Fibroblast of lung (primary cell): ENCODE results near the gene COL19A1. TPM values are rescaled to one million over a fixed set of nuclear protein-coding genes. Genes with fewer than 3 reads are reported as not detected.

Source experiments
- DNase-seq, 2 donors: peaks; one replicate each; pipeline versions ENCODE4 v3.0.0 to v3.0.0-alpha.2; 2010; ENCODE audit warnings: low read depth in 2 of 2
- H2AFZ ChIP-seq: 2 replicates; pipeline ENCODE4 v1.5.1; 2012; ENCODE audit warnings: low read length, control low read depth, inconsistent platforms
- H3K27ac ChIP-seq: 2 replicates; pipeline ENCODE4 v1.5.1; 2011; ENCODE audit warnings: low read length, control low read depth; ENCODE audit not compliant: insufficient read depth
- H3K27me3 ChIP-seq: 2 replicates; pipeline ENCODE4 v1.5.1; 2011; ENCODE audit warnings: mild to moderate bottlenecking, low read length; ENCODE audit not compliant: control insufficient read depth, insufficient read depth
- H3K36me3 ChIP-seq: 2 replicates; pipeline ENCODE4 v1.5.1; 2011; ENCODE audit warnings: low read length; ENCODE audit not compliant: control insufficient read depth, insufficient read depth
- H3K4me1 ChIP-seq: 2 replicates; pipeline ENCODE4 v1.5.1; 2011; ENCODE audit warnings: low read length; ENCODE audit not compliant: control insufficient read depth, insufficient read depth; ENCODE audit errors: extremely low read depth
- H3K4me2 ChIP-seq: 2 replicates; pipeline ENCODE4 v1.5.1; 2011; ENCODE audit warnings: low read length, control low read depth; ENCODE audit not compliant: insufficient read depth; ENCODE audit errors: extremely low read depth
- H3K4me3 ChIP-seq, 4 experiments: fragments of 200-600 bp in 1 of 4; sonication (generic) in 1 of 4; replicated peaks in 1 of 4; 2 replicates each; pipeline ENCODE4 v1.5.1; 2011 to 2016; ENCODE audit warnings: low read length in 4 of 4, low read depth in 3 of 4, mild to moderate bottlenecking in 3 of 4, control low read depth in 2 of 4, inconsistent platforms in 1 of 4, mixed read lengths in 1 of 4; ENCODE audit not compliant: insufficient read depth in 1 of 4; ENCODE audit errors: control extremely low read depth in 1 of 4
- H3K79me2 ChIP-seq: 2 replicates; pipeline ENCODE4 v1.5.1; 2012; ENCODE audit warnings: mild to moderate bottlenecking, low read length, inconsistent platforms; ENCODE audit not compliant: control insufficient read depth, insufficient read depth
- H3K9ac ChIP-seq: 2 replicates; pipeline ENCODE4 v1.5.1; 2011; ENCODE audit warnings: mild to moderate bottlenecking, low read length, control low read depth; ENCODE audit not compliant: insufficient read depth
- H3K9me3 ChIP-seq: 2 replicates; pipeline ENCODE4 v1.5.1; 2012; ENCODE audit warnings: low read depth, low read length; ENCODE audit not compliant: control insufficient read depth, insufficient read depth
- H4K20me1 ChIP-seq: 2 replicates; pipeline ENCODE4 v1.5.1; 2011; ENCODE audit warnings: low read length; ENCODE audit not compliant: control insufficient read depth, insufficient read depth; ENCODE audit errors: extremely low read depth
- EZH2 ChIP-seq: IDR thresholded peaks from 2 replicates; pipeline ENCODE4 v1.5.1; 2012; ENCODE audit warnings: low read length, control low read depth, mild to moderate bottlenecking; ENCODE audit errors: missing control alignments
- polyA plus RNA-seq, 2 donors: library from polyadenylated mRNA; depleted of rRNA in 1 of 2; stranded (reverse) in 1 of 2; unstranded in 1 of 2; fragments of >200 nt; gene quantifications; 2 replicates each; pipeline ENCODE4 v1.2.1, GENCODE V29; 2011 to 2012; ENCODE audit warnings: missing spikeins in 1 of 2
- total RNA-seq: library from RNA; depleted of rRNA; stranded (reverse); fragments of >200 nt; gene quantifications from 2 replicates; pipeline ENCODE4 v1.2.1, GENCODE V29; 2014
- TF ChIP-seq, protein P1 (sequence below), 2 donors: IDR thresholded peaks in 1 of 2; conservative IDR thresholded peaks in 1 of 2; 1 replicate in 1 of 2; 2 replicates in 1 of 2; pipeline ENCODE4 v1.5.1; 2011 to 2012; ENCODE audit warnings: low read length in 2 of 2, control low read depth in 1 of 2, inconsistent platforms in 1 of 2, low read depth in 1 of 2, mild to moderate bottlenecking in 1 of 2

The COL19A1 gene
- total and polyA plus RNA-seq, 2 donors (not counting 1 experiment from before 2014, with no cell fraction given) = 0.01 TPM; not detected in 1

DNA sequence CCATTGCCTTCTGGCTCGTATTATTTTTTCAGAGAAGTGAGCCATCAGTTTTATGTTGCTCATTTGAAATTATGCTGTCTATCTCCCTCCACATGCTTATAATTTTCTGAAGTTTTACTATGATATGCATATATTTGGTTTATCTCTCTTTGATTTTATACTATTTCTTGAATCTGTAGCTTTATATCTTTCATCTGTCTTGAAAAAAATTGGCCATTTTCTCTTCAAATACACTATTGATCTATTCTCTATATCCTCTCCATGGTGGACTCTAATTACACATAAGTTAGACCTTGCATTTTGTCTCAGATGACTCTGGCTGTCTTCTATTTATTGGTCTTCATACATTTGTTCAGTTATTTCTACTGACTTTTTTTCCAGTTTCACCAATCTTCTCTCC, 13.7 kb upstream of the COL19A1 start:
- Histone ChIP-seq H3K4me3 (no peak overlapping the region), H3K36me3 (no peaks in the 10 kb centered on the region), H3K4me2 (no peak overlapping the region), H3K27me3 (no peaks in the 10 kb centered on the region), H3K9ac (no peak overlapping the region), H3K27ac (no peak overlapping the region), H3K79me2 (no peaks in the 10 kb centered on the region), H3K9me3 (no peaks in the 10 kb centered on the region), H4K20me1 (no peaks in the 10 kb centered on the region), H3K4me1 (no peaks in the 10 kb centered on the region), H2AFZ (no peak overlapping the region)
- TF ChIP-seq EZH2 = no peak
- TF ChIP-seq, protein P1, sequence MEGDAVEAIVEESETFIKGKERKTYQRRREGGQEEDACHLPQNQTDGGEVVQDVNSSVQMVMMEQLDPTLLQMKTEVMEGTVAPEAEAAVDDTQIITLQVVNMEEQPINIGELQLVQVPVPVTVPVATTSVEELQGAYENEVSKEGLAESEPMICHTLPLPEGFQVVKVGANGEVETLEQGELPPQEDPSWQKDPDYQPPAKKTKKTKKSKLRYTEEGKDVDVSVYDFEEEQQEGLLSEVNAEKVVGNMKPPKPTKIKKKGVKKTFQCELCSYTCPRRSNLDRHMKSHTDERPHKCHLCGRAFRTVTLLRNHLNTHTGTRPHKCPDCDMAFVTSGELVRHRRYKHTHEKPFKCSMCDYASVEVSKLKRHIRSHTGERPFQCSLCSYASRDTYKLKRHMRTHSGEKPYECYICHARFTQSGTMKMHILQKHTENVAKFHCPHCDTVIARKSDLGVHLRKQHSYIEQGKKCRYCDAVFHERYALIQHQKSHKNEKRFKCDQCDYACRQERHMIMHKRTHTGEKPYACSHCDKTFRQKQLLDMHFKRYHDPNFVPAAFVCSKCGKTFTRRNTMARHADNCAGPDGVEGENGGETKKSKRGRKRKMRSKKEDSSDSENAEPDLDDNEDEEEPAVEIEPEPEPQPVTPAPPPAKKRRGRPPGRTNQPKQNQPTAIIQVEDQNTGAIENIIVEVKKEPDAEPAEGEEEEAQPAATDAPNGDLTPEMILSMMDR (conservative IDR thresholded peaks at IDR 0.05 in 1 of 2, IDR thresholded peaks at IDR 0.05 in 1 of 2; ENCODE audit: low read depth in 1 of 2, low read length in 2 of 2) = no peak
- no peak for DNase-seq

DNA sequence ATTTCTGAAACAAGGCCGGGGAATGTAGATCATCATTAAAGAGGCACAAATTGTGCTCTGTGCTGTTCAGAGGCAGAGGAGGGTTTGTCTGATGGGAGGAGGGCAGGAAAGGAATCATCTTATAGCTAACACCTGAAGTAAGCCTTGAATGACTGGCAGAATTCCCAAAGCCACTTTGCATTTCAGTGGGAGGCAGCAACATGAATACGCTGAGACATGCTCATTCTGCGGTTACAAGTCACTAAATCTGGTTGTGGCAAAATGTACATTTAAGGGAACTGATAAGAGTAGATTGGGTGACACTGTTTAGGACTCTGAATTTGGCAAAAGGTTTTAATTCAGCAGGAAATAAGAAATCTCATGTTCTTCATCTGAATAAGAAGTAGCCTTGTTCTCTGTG, 4.4 kb upstream of the COL19A1 start:
- Histone ChIP-seq H3K9ac (no peak overlapping the region), H3K27ac (no peak overlapping the region), H2AFZ (no peak overlapping the region), H3K9me3 (no peaks in the 10 kb centered on the region), H3K4me2 (no peak overlapping the region), H4K20me1 (no peaks in the 10 kb centered on the region), H3K79me2 (no peaks in the 10 kb centered on the region), H3K4me1 (no peaks in the 10 kb centered on the region), H3K27me3 (no peaks in the 10 kb centered on the region), H3K36me3 (no peaks in the 10 kb centered on the region), H3K4me3 (no peak overlapping the region)
- TF ChIP-seq, protein P1 (conservative IDR thresholded peaks at IDR 0.05 in 1 of 2, IDR thresholded peaks at IDR 0.05 in 1 of 2; ENCODE audit: low read depth in 1 of 2, low read length in 2 of 2) = no peak
- no peak for TF ChIP-seq EZH2
- DNase-seq = peak in 1 of 2 donors; percentile 5

DNA sequence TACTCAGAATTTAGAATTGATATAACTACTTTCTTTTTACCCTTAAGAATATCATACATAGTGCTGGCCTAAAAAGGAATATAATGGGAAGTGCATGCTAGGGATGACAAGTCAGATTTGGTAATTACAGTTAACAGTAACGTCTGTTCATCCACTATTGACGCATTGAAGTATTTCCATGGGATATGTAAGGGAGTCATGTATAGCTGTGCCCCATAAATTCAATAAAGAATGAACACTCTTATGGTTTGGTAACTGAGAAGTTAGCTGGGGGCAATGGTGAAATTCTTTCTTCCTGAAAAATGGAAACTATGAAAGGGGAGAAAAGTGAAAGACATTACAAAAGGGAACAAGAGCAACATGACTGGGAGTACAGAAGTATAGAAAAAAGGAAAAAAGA, 2.6 kb upstream of the COL19A1 start:
- Histone ChIP-seq H3K9me3 (no peaks in the 10 kb centered on the region), H3K4me2 (no peak overlapping the region), H3K36me3 (no peaks in the 10 kb centered on the region), H3K27me3 (peaks cover 3% of the 10 kb centered on the region), H3K4me1 (peaks cover 4% of the 10 kb centered on the region), H2AFZ (no peak overlapping the region), H3K4me3 (no peak overlapping the region), H3K27ac (no peak overlapping the region), H4K20me1 (no peaks in the 10 kb centered on the region), H3K79me2 (no peaks in the 10 kb centered on the region), H3K9ac (no peak overlapping the region)
- TF ChIP-seq EZH2 = no peak
- TF ChIP-seq, protein P1 (conservative IDR thresholded peaks at IDR 0.05 in 1 of 2, IDR thresholded peaks at IDR 0.05 in 1 of 2; ENCODE audit: low read depth in 1 of 2, low read length in 2 of 2) = no peak
- no peak for DNase-seq
